ENCODE measurements around the gene MSTN. TPM values are rescaled to one million over a fixed set of nuclear protein-coding genes. Genes with fewer than 3 reads are reported as not detected.

MSTN gene
- total RNA-seq = not detected

DNA sequence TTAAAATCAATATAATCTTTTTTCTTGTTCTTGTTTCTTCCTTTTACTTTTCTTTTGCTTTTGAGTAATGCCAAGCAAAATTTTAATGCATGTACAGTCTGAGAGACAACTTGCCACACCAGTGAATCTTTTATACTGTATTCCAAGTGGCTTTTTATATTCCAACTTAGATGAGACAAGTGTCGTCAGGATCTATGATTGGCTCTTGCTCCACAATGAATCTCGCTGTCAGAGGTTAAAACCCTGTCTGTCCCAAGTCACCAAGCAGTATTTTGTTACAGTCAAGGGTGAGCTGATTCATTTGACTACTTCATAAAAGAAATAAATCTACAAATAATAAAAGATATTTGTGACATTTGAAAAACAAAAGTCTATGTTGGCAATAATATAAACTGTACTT is at the start of gene MSTN:
MSTN (minus strand) TSS at position 129 of the 400 bp plus-strand sequence. CDS start 133 bp downstream, outside the sequence.
- Mint-ChIP-seq H3K27ac (no peak within 1 kb of the TSS), H3K4me3 (no peak within 1 kb of the TSS), H3K27me3 (peaks cover 2% of the 10 kb centered on the region in 2 donors), H3K36me3 (no peaks in the 10 kb centered on the region), H3K4me1 (ENCODE audit: low read depth in 2 of 2) (no peaks in the 10 kb centered on the region), H3K9me3 (no peaks in the 10 kb centered on the region)
- ATAC-seq (no peak), DNase-seq (ENCODE audit: low spot score) (no peak)

DNA sequence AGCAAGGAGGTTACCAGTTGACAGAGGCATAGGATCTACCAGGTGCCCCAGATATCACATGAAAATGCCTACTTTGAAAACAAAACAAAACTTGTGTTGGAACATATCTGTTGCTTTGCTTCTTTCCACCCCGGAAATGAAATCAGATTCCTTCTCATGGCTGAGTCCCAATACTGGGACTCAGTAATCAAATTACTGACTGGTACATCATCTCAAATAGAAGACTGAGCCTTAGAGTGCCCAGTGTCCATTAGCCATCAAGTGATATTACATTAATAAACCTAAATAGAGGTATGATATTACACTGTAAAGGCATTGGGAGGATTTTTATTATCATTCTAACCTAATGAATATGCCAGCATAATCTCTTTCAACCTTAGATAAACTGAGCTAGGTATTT is 48.6 kb upstream of the MSTN start:
- Mint-ChIP-seq H3K27ac (no peak overlapping the region), H3K9me3 (no peaks in the 10 kb centered on the region), H3K36me3 (no peaks in the 10 kb centered on the region), H3K27me3 (peaks cover 15 to 33% of the 10 kb centered on the region in 2 donors), H3K4me1 (ENCODE audit: low read depth in 2 of 2) (no peaks in the 10 kb centered on the region), H3K4me3 (no peak overlapping the region)
- no peak for ATAC-seq
- DNase-seq (ENCODE audit: low spot score) = no peak

DNA sequence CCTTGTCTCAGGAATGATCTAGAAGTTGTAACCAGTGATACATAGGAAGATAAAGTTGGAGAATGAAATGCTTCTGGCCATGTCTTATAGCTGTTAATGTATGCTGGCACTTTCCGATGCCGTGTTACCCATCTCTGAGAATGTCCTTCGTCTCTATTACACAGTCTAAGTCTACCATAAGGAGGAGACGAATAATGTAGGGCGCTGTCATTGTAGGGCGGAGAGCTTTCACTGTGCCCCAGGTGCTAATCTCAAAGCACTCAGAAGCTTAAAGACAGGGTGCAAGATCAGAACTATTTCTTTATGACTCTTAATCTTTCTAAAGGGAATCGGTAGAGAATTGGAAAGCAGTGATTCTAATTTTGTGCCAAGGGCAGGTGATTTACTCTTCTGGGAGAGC is 48.2 kb upstream of the MSTN start:
- H3K27me3 Mint-ChIP-seq = peaks cover 16 to 31% of the 10 kb centered on the region in 2 donors
- H3K27ac Mint-ChIP-seq = no peak overlapping the region

DNA sequence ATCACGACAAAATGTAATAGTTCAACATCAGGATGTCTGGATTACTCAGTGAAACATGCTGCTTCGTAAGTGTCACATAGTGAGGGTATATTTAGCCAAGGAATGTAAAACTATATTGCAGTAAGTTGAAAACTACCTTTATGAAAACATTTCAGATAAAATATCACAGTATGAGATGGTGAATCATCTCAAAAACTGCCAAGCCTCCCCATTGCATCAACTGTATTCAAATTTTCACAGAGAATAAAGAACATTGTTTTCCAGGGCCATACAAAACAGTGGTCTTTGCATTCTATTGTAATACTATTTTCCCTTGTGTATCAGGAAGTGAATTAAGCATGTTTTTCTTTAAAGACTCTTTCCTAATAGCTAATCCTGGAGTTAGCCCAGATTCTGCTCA is 47.6 kb upstream of the MSTN start:
- Mint-ChIP-seq H3K4me1 (ENCODE audit: low read depth in 2 of 2) (no peaks in the 10 kb centered on the region), H3K4me3 (no peak overlapping the region), H3K27ac (no peak overlapping the region), H3K27me3 (peaks cover 19 to 34% of the 10 kb centered on the region in 2 donors), H3K36me3 (no peaks in the 10 kb centered on the region), H3K9me3 (no peaks in the 10 kb centered on the region)
- no peak for DNase-seq (ENCODE audit: low spot score)
- no peak for ATAC-seq

More for the DNA sequence above, 48.2 kb upstream of the MSTN start:
- ATAC-seq (no peak), DNase-seq (ENCODE audit: low spot score) (no peak)
- Mint-ChIP-seq H3K4me3 (no peak overlapping the region), H3K36me3 (no peaks in the 10 kb centered on the region), H3K4me1 (ENCODE audit: low read depth in 2 of 2) (no peaks in the 10 kb centered on the region), H3K9me3 (no peaks in the 10 kb centered on the region)

DNA sequence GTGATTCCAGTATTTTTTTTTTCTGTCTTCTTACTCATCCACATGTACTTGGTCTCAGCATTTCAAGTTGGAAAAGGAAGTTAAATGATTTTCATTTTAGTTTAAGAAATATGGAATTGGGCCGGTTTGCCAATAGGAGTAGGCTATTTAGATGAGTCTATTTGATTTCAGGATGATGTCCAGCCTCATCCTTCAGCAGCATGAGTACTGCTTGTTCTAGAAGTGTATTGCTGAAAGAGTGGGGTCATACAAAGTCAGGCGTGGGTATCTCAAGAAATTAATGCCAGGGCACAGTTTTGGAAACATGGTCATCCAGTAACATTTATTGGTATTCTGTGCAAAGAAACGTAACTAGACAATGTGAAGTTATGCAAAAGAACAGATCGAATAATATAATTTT is 44.9 kb upstream of the MSTN start:
- no peaks in the 10 kb centered on the region for H3K9me3 Mint-ChIP-seq
- H3K27me3 Mint-ChIP-seq = peaks cover 24 to 29% of the 10 kb centered on the region in 2 donors
- no peak overlapping the region for H3K4me3 Mint-ChIP-seq
- H3K27ac Mint-ChIP-seq = no peak overlapping the region
- no peaks in the 10 kb centered on the region for H3K36me3 Mint-ChIP-seq
- no peak for ATAC-seq
- no peaks in the 10 kb centered on the region for H3K4me1 Mint-ChIP-seq (ENCODE audit: low read depth in 2 of 2)
- no peak for DNase-seq (ENCODE audit: low spot score)

DNA sequence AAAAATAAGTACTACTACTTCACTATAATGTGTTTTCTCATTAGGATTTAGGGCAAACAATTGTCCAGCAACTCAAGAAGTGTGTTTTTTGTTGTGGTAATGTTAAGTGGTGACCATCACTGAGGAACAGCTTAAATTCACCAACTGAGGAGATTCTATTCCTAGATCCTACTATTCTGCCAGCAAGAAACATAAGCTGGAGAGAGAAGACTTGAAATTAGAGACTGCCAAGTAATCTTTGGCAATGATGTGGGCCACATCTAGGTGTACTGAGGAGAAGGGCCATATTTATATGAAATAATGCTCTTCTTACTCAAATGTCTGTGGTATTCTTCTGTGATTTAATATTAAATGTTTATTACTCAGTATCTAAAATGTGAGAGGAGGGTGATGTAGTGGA is 44.3 kb upstream of the MSTN start:
- DNase-seq (ENCODE audit: low spot score) = no peak
- H3K27ac Mint-ChIP-seq = no peak overlapping the region
- H3K27me3 Mint-ChIP-seq = peaks cover 26 to 35% of the 10 kb centered on the region in 2 donors
- peaks cover 5% of the 10 kb centered on the region for H3K36me3 Mint-ChIP-seq
- H3K9me3 Mint-ChIP-seq = peaks cover 1% of the 10 kb centered on the region
- H3K4me1 Mint-ChIP-seq (ENCODE audit: low read depth in 2 of 2) = no peaks in the 10 kb centered on the region
- no peak for ATAC-seq
- H3K4me3 Mint-ChIP-seq = no peak overlapping the region

DNA sequence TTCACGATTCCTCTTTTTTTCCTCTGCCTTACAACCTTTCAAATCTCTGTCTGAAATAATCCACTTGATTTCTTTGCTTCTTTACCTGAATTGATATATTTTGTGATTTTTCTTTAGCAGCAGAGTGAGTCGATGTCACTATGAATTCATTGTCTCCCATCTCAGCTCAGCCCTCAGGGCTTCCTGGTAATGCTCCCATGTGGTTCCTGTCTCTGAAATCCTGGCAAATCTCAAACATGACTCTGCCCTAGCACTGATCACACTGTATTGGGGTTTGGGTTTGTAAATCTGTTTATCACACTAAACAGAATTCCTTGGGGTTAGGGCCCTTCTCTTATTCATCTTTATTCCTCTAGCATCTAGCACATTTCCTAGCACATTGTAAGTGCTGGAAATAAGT is 43.0 kb upstream of the MSTN start:
- DNase-seq (ENCODE audit: low spot score) (no peak), ATAC-seq (no peak)
- Mint-ChIP-seq H3K9me3 (peaks cover 3% of the 10 kb centered on the region), H3K4me1 (ENCODE audit: low read depth in 2 of 2) (no peaks in the 10 kb centered on the region), H3K27me3 (peaks cover 25 to 32% of the 10 kb centered on the region in 2 donors), H3K27ac (no peak overlapping the region), H3K36me3 (peaks cover 7% of the 10 kb centered on the region), H3K4me3 (no peak overlapping the region)

DNA sequence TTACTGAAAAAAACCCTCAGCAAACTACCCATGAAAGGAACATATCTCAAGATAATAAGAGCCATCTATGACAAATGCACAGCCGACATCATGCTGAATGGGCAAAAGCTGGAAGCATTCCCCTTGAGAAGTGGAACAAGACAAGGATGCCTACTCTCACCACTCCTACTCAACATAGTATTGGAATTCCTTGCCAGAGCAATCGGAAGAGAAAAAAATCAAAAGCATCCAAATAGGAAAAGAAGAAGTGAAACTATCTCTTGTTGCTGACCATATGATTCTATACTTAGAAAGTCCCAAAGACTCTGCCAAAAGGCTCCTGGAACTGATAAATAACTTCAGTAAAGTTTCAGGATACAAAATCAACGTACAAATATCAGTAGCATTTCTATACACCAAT is 40.6 kb upstream of the MSTN start:
- peaks cover 3% of the 10 kb centered on the region for H3K9me3 Mint-ChIP-seq
- no peak overlapping the region for H3K27ac Mint-ChIP-seq
- peaks cover 7% of the 10 kb centered on the region for H3K36me3 Mint-ChIP-seq
- H3K27me3 Mint-ChIP-seq = peaks cover 27 to 32% of the 10 kb centered on the region in 2 donors
- DNase-seq (ENCODE audit: low spot score) (no peak), ATAC-seq (no peak)
- H3K4me1 Mint-ChIP-seq (ENCODE audit: low read depth in 2 of 2) = no peaks in the 10 kb centered on the region
- no peak overlapping the region for H3K4me3 Mint-ChIP-seq

DNA sequence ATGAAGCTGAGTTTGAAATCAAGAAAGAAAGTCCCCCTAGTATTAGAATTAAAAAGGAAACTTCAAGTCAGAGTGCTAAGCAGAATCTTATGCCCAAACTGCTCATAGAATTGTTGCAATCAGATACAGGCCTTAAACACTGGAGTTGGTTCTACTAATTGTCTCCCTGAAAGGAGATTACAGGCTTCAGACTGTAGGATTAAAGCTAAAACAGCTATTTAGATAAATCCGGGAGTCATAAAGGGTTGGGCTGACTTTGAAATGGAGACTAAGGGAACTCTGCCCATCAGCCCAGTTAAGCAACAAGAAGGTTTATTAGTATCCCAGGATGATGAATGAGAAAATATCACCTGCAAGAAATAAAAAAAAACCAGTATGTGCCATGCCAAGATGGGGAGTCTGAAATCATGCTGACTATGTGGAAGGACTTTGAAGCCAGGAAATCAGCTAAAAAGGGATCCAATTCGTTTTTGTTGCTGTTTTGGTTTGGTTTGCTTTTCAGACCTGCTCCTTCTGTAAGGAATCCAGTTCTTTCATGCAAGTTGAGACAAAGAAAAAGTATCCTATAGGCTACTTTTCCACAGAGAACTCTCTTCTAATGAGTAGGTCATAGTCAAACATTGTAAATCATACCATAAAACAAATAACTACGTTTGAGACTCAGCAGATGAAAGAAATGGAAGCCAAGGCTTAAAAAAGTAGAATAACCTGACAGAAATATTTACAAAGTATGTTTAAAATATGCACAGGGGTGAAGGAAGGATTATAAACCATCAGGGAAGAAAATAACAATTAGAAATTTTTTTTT is 37.6 kb upstream of the MSTN start:
- ATAC-seq = no peak
- H3K36me3 Mint-ChIP-seq = peaks cover 7% of the 10 kb centered on the region

DNA sequence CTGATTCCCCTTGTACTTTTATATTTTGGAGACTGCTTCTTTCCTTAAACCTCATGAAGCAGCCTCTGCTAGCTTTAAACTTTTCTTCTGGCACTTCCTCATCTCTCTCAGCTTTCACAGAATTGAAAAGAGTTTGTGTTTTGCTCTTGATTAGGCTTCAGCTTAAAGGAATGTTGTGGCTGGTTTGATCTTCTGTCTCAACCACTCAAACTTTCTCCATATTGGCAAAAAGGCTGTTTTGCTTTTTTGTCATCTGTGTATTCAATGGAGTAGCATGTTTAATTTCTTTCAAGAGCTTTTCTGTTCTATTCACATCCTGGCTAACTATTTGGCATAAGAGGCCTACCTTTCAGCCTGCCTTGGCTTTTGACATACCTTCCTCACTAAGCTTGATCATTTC is 36.3 kb upstream of the MSTN start:
- ATAC-seq (no peak), DNase-seq (ENCODE audit: low spot score) (no peak)
- no peak overlapping the region for H3K4me3 Mint-ChIP-seq
- peaks cover 15 to 22% of the 10 kb centered on the region in 2 donors for H3K27me3 Mint-ChIP-seq
- H3K4me1 Mint-ChIP-seq (ENCODE audit: low read depth in 2 of 2) = no peaks in the 10 kb centered on the region
- H3K9me3 Mint-ChIP-seq = peaks cover 3% of the 10 kb centered on the region
- H3K27ac Mint-ChIP-seq = no peak overlapping the region
- H3K36me3 Mint-ChIP-seq = peaks cover 7% of the 10 kb centered on the region

More for the DNA sequence above, 37.6 kb upstream of the MSTN start:
- Mint-ChIP-seq H3K27ac (no peak overlapping the region), H3K4me1 (ENCODE audit: low read depth in 2 of 2) (no peaks in the 10 kb centered on the region), H3K9me3 (peaks cover 3% of the 10 kb centered on the region), H3K27me3 (peaks cover 21 to 25% of the 10 kb centered on the region in 2 donors), H3K4me3 (no peak overlapping the region)
- no peak for DNase-seq (ENCODE audit: low spot score)

DNA sequence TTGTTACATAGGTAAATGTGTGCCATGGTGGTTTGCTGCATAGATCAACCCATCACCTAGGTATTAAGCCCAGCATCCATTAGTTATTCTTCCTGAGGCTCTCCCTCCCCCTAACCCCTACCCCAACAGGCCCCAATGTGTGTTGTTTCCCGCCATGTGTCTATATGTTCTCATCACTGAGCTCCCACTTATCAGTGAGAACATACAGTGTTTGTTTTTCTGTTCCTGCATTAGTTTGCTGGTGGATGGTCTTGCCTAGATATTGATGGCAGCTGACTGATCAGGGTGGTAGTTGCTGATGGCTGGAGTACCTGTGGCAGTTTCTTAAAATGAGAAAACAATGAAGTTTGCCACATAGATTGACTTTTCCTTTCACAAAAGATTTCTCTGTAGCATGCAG is 34.6 kb upstream of the MSTN start:
- Mint-ChIP-seq H3K4me1 (ENCODE audit: low read depth in 2 of 2) (no peaks in the 10 kb centered on the region), H3K4me3 (no peak overlapping the region), H3K9me3 (peaks cover 3% of the 10 kb centered on the region), H3K27me3 (peaks cover 6 to 8% of the 10 kb centered on the region in 2 donors), H3K36me3 (peaks cover 6% of the 10 kb centered on the region), H3K27ac (no peak overlapping the region)
- no peak for DNase-seq (ENCODE audit: low spot score)
- ATAC-seq = no peak

DNA sequence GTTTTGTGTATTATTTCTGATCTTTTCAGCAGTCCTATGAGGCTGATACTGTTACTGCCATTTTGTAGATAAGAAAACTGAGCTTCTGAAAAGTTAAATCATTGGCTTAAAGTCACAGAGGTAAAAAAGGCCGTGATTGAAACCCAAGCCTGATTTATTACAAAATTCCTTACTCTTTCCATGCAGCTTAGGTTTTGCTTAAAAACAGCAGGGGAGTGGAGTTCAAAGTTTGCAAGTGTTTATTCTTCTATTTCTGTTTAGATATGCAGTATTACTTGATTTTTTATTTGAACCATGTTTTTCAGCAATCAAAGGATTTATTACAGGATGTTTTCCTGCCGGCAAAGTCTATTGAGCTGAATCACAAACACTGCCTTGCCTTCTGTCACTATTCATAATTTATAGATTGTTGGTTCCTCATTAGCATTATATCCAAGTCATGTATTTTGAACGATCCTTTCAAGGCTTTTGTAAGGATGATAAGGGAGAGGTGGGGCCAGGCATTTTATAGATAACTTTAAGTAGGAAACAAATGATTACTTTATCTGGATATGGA is 31.9 kb upstream of the MSTN start:
- no peaks in the 10 kb centered on the region for H3K4me1 Mint-ChIP-seq (ENCODE audit: low read depth in 2 of 2)
- DNase-seq (ENCODE audit: low spot score) = no peak
- H3K27me3 Mint-ChIP-seq = no peaks in the 10 kb centered on the region
- H3K27ac Mint-ChIP-seq = no peak overlapping the region
- H3K4me3 Mint-ChIP-seq = no peak overlapping the region
- H3K36me3 Mint-ChIP-seq = no peaks in the 10 kb centered on the region
- no peak for ATAC-seq
- H3K9me3 Mint-ChIP-seq = no peaks in the 10 kb centered on the region

DNA sequence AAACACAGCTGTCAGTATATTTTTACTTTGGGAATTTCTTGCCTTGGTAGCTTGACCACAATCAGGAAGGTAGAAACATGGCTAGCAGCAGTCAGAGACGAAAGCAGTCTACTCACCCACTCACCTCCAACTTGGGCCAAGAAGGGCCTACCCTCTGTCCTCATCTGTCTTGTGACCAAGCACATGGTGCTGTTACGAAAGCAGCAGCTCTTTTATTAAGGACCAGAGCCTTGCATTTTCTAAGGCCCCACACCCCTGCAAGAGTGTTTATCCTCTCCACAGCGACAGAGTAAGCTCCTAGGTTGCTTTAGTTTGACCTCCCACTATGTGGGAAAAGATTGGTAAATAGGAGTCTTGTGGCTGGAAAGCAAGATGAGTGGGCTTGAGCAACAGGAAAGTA is 31.3 kb upstream of the MSTN start:
- Mint-ChIP-seq H3K4me1 (ENCODE audit: low read depth in 2 of 2) (no peaks in the 10 kb centered on the region), H3K9me3 (no peaks in the 10 kb centered on the region), H3K27ac (no peak overlapping the region), H3K27me3 (no peaks in the 10 kb centered on the region), H3K36me3 (no peaks in the 10 kb centered on the region), H3K4me3 (no peak overlapping the region)
- ATAC-seq (no peak), DNase-seq (ENCODE audit: low spot score) (no peak)

DNA sequence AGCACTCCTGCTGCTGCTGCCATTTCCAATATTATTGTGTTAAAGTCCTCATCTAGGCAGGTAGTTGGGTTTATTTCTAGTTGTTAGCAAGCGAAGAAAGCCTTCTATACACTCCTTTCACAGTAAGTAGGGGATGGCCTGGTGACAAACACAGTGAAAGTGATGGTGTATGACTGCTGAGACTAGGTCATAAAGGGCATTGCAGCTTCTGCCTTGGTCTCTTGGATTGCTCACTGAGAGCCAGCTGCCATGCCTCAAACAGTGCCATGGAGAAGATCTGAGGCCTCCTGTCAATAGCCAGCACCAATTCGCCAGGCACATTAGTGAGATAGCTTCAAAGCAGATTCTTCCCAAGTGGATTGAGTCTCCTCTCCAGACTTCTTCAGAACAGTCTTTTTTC is 27.6 kb upstream of the MSTN start:
- DNase-seq (ENCODE audit: low spot score) (no peak), ATAC-seq (no peak)
- Mint-ChIP-seq H3K27ac (no peak overlapping the region), H3K4me1 (ENCODE audit: low read depth in 2 of 2) (no peaks in the 10 kb centered on the region), H3K4me3 (no peak overlapping the region), H3K36me3 (no peaks in the 10 kb centered on the region), H3K27me3 (no peaks in the 10 kb centered on the region), H3K9me3 (no peaks in the 10 kb centered on the region)
